Measurements from ENCODE around the gene ERI2. TPM values are rescaled to one million over a fixed set of nuclear protein-coding genes. Genes with fewer than 3 reads are reported as not detected.
"Not testable (repeated sequence)": the region's sequence is repeated elsewhere in the genome, so short reads cannot be mapped to it uniquely, and the experiment has no call there.

The ERI2 gene
- total RNA-seq, 2 experiments from 2014 or later: 16.1 to 17.7 TPM

DNA sequence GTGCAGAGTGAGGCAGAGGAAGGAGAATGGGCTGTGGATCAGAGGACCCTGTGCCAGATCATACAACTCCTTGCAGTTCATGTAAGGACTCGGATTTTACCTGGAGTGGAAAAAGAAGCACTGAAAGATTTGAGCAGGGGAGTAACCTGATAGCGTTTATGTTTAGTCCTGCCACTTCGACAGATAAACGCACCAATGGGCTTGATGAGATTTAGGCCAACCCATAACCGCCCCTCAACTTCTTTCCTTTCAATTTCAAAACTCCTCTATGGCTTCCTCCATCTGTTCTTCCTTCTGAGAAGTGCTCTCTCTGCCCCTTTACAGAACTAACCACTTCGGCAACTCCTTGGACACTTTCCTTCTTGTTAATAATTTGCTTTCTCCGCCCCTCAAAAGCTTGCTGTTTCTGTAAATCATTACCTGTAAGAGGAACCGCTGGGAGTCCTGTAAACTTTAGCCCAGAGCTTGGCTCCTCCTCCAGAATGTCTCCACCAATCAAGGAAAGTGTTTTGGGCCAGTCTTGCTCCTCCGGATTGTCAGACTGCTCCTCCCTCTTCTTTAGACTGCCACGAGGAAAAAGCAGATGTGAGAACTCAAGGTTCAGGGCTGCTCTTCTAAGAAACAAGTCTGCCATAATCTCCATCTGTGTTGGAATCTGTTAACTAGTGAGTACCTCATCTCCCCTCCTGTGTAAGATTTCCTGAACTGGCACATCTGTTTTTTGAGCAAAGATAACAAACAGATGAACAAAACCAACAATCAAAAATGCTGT, 42.6 kb downstream of the ERI2 start, which contains the start of gene ACSM3:
Gene ACSM3 (plus strand): TSS at position 554 of the 772 bp plus-strand sequence. CDS start 6,021 bp downstream, outside the sequence.
- CTCF ChIA-PET: interaction anchor here (0.7 to 2.3 kb wide), 6 partner anchors 9 to 1185 kb away, joined by 3 to 8 read pairs (median 4); no protein-coding TSS in a partner anchor
- peak; percentile 76 for DNase-seq

DNA sequence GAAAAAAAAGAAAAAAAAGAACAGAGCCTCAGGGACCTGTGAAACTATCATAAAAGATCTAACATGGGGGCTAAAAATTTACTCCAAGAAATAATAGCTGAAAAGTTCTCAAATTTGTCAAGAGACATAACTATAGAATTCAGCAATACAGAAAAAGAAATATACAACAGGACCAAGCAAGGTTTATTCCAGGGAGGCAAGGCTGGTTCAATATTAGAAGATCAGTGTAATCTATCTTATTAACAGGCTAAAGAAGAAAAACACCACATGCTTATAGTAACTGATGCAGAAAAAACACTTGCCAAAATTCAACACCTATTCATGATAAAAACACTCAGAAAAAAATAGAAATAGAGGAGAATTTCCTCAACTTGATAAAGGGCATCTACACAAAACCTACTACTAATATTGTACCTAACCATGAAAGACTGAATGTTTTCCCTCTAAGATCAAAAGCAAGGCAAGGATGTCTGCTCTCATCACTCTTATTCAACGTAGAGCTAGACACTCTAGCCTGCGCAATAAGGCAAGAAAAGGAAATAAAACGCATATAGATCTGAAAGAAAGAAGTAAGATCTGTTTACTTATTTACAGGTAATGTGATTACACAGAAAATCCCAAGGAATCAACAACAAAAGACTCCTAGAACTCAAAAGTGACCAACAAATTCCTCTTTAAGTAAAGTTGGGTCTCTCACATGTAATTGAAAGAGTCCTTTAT, 43.7 kb downstream of the ERI2 start:
- Mint-ChIP-seq H3K36me3 (ENCODE audit: low read depth) (peaks cover 7% of the 10 kb centered on the region), H3K9me3 (peaks cover 5% of the 10 kb centered on the region), H3K4me1 (ENCODE audit: low read depth) (peaks cover 23% of the 10 kb centered on the region), H3K4me3 (peak overlapping the region; percentile 78), H3K27ac (peak overlapping the region; percentile 90), H3K27me3 (no peaks in the 10 kb centered on the region)
- ChIA-PET POLR2A (interaction anchor here (2.9 kb wide), 1 partner anchor 44 kb away, joined by 13 read pairs; the partner anchor contains the start of genes ERI2 and REXO5), CTCF (interaction anchor here (1.3 to 1.7 kb wide), 3 partner anchors 8 to 27 kb away, joined by 3 to 4 read pairs (median 3); no protein-coding TSS in a partner anchor)
- DNase-seq (no peak), ATAC-seq (no peak)
- TF ChIP-seq, protein P1, sequence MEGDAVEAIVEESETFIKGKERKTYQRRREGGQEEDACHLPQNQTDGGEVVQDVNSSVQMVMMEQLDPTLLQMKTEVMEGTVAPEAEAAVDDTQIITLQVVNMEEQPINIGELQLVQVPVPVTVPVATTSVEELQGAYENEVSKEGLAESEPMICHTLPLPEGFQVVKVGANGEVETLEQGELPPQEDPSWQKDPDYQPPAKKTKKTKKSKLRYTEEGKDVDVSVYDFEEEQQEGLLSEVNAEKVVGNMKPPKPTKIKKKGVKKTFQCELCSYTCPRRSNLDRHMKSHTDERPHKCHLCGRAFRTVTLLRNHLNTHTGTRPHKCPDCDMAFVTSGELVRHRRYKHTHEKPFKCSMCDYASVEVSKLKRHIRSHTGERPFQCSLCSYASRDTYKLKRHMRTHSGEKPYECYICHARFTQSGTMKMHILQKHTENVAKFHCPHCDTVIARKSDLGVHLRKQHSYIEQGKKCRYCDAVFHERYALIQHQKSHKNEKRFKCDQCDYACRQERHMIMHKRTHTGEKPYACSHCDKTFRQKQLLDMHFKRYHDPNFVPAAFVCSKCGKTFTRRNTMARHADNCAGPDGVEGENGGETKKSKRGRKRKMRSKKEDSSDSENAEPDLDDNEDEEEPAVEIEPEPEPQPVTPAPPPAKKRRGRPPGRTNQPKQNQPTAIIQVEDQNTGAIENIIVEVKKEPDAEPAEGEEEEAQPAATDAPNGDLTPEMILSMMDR (IDR thresholded peaks at IDR 0.05): no peak
- intact Hi-C loops (cut with micrococcal nuclease): no loop called here

More for the DNA sequence above, 42.6 kb downstream of the ERI2 start, which contains the start of gene ACSM3:
- peaks cover 7% of the 10 kb centered on the region for H3K36me3 Mint-ChIP-seq (ENCODE audit: low read depth)
- ATAC-seq: peak; percentile 99
- intact Hi-C loops (cut with micrococcal nuclease): no loop called here
- H3K27me3 Mint-ChIP-seq: no peaks in the 10 kb centered on the region
- TF ChIP-seq, protein P1 (IDR thresholded peaks at IDR 0.05): no peak
- peaks cover 5% of the 10 kb centered on the region for H3K9me3 Mint-ChIP-seq
- peaks cover 23% of the 10 kb centered on the region for H3K4me1 Mint-ChIP-seq (ENCODE audit: low read depth)
- peak within 1 kb of the TSS; percentile 90 for H3K27ac Mint-ChIP-seq
- POLR2A ChIA-PET: interaction anchor here (1.1 to 2.9 kb wide), 2 partner anchors 15 to 43 kb away, joined by 3 to 13 read pairs; partner anchors contain the start of genes ERI2 and REXO5
- H3K4me3 Mint-ChIP-seq: peak within 1 kb of the TSS; percentile 78

DNA sequence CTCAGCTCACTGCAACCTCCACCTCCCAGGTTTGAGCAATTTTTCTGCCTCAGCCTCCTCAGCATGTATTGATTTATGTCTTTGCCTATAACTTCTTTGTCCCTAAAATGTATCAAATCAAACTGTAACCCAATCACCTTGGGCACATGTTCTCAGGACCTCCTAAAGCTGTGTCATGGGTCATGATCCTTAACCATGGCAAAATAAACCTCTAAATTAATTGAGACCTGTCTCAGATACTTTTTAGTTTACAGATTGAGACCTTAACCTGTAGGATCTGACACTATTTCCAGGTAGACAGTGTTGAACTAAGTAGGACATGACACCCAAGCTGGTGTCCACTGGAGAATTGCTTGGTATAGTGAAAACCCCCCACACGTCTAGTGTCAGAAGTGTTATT, 45.1 kb downstream of the ERI2 start:
- no peak overlapping the region for H3K27ac Mint-ChIP-seq
- peaks cover 7% of the 10 kb centered on the region for H3K36me3 Mint-ChIP-seq (ENCODE audit: low read depth)
- H3K4me3 Mint-ChIP-seq: no peak overlapping the region
- intact Hi-C loops (cut with micrococcal nuclease): no loop called here
- ATAC-seq: no peak
- H3K9me3 Mint-ChIP-seq: peaks cover 5% of the 10 kb centered on the region
- no peaks in the 10 kb centered on the region for H3K27me3 Mint-ChIP-seq
- DNase-seq: no peak
- H3K4me1 Mint-ChIP-seq (ENCODE audit: low read depth): peaks cover 23% of the 10 kb centered on the region
- ChIA-PET POLR2A (no interaction called here), CTCF (no interaction called here)
- TF ChIP-seq, protein P1 (IDR thresholded peaks at IDR 0.05): no peak

DNA sequence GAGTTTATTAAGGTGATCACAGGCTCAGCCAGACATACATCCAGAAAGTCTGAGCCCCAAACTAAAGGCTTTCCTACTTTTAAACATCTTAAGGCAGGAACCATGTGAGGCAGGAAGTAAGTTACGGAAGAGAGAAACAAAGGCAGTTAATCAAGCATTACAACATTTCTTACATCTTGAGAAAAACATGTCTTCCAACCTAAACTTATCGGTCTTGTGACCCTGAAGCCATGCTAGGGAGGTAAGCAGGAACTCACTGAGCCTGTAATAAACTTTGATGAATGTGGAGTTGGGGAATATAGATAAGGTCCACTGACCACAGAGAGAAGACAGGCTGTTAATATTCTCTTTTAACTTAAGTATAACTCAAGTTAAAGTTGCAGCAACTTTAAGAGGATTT, 45.9 kb downstream of the ERI2 start:
- Mint-ChIP-seq H3K4me1 (ENCODE audit: low read depth) (peaks cover 19% of the 10 kb centered on the region), H3K4me3 (no peak overlapping the region), H3K36me3 (ENCODE audit: low read depth) (peaks cover 7% of the 10 kb centered on the region), H3K27me3 (no peaks in the 10 kb centered on the region), H3K27ac (no peak overlapping the region), H3K9me3 (peaks cover 5% of the 10 kb centered on the region)
- intact Hi-C loops (cut with micrococcal nuclease): no loop called here
- DNase-seq: no peak
- POLR2A ChIA-PET: no interaction called here
- no peak for ATAC-seq
- CTCF ChIA-PET: no interaction called here
- TF ChIP-seq, protein P1 (IDR thresholded peaks at IDR 0.05): no peak

DNA sequence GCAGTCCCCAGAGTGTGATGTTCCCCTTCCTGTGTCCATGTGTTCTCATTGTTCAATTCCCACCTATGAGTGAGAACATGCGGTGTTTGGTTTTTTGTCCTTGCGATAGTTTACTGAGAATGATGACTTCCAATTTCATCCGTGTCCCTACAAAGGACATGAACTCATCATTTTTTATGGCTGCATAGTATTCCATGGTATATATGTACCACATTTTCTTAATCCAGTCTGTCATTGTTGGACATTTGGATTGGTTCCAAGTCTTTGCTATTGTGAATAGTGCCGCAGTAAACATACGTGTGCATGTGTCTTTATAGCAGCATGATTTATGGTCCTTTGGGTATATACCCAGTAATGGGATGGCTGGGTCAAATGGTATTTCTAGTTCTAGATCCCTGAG, 50.5 kb downstream of the ERI2 start:
- ATAC-seq; H3K4me3 Mint-ChIP-seq; H3K4me1 Mint-ChIP-seq (ENCODE audit: low read depth); intact Hi-C loops (cut with micrococcal nuclease); H3K36me3 Mint-ChIP-seq (ENCODE audit: low read depth); H3K9me3 Mint-ChIP-seq; DNase-seq; H3K27me3 Mint-ChIP-seq; POLR2A ChIA-PET; H3K27ac Mint-ChIP-seq; CTCF ChIA-PET: not testable (repeated sequence)
